Nephron progenitor cell (in vitro differentiated cells): ENCODE measurements around the gene RBM39.

Source experiments
- DNase-seq: peaks from one replicate; pipeline ENCODE4 v3.0.0; 2021
- H3K27ac Mint-ChIP-seq: 2 replicates; pipeline ENCODE4 v1.8.0; 2021; ENCODE audit warnings: mild to moderate bottlenecking, moderate library complexity, mixed read lengths
- H3K27me3 Mint-ChIP-seq: 2 replicates; pipeline ENCODE4 v1.8.0; 2021; ENCODE audit warnings: mild to moderate bottlenecking, low read depth, mixed read lengths; ENCODE audit not compliant: poor library complexity
- H3K36me3 Mint-ChIP-seq: 2 replicates; pipeline ENCODE4 v1.8.0; 2021; ENCODE audit warnings: low read depth, mixed read lengths
- H3K4me1 Mint-ChIP-seq: 2 replicates; pipeline ENCODE4 v1.8.0; 2021; ENCODE audit warnings: mixed read lengths
- H3K4me3 Mint-ChIP-seq: 2 replicates; pipeline ENCODE4 v1.8.0; 2021; ENCODE audit warnings: mild to moderate bottlenecking, moderate library complexity, mixed read lengths
- H3K9me3 Mint-ChIP-seq: 2 replicates; pipeline ENCODE4 v1.8.0; 2021; ENCODE audit warnings: mild to moderate bottlenecking, moderate library complexity, mixed read lengths
- CTCF ChIP-seq: fragments of 200-600 bp; sonication (generic); IDR thresholded peaks from 2 replicates; pipeline ENCODE4 v1.5.0; 2021; ENCODE audit warnings: antibody characterized with exemption

Gene RBM39

GRCh38 chr20:35665949-35666288, 76.1 kb downstream of the RBM39 start:
- H3K9me3 Mint-ChIP-seq: no peaks in the 10 kb centered on the region
- H3K27me3 Mint-ChIP-seq: peaks cover 6% of the 10 kb centered on the region
- H3K36me3 Mint-ChIP-seq: peaks cover 44% of the 10 kb centered on the region
- H3K4me3 Mint-ChIP-seq: no peak overlapping the region
- TF ChIP-seq CTCF: no peak
- no peak overlapping the region for H3K27ac Mint-ChIP-seq
- H3K4me1 Mint-ChIP-seq: peaks cover 42% of the 10 kb centered on the region
- DNase-seq: no peak

GRCh38 chr20:35664466-35665206, 77.4 kb downstream of the RBM39 start, which contains the start of the genes CPNE1 and RBM12:
Gene CPNE1 (minus strand): TSS chr20:35664900. CDS start chr20:35632923, 31,977 bp downstream.
Gene RBM12 (minus strand): TSS chr20:35664900. CDS start chr20:35655322, 9,578 bp downstream.
- H3K4me3 Mint-ChIP-seq: peak within 1 kb of the TSS; percentile 88
- H3K4me1 Mint-ChIP-seq: peaks cover 39% of the 10 kb centered on the region
- peaks cover 6% of the 10 kb centered on the region for H3K27me3 Mint-ChIP-seq
- no peak for TF ChIP-seq CTCF
- H3K9me3 Mint-ChIP-seq: peaks cover 8% of the 10 kb centered on the region
- H3K36me3 Mint-ChIP-seq: peaks cover 41% of the 10 kb centered on the region
- DNase-seq: peak; percentile 91
- H3K27ac Mint-ChIP-seq: peak within 1 kb of the TSS; percentile 99

- H3K27me3 Mint-ChIP-seq: peaks cover 3% of the 10 kb centered on the region
- H3K27ac Mint-ChIP-seq: peak overlapping the region; percentile 99
- TF ChIP-seq CTCF: no peak
- peak overlapping the region; percentile 88 for H3K4me3 Mint-ChIP-seq
- peaks cover 42% of the 10 kb centered on the region for H3K36me3 Mint-ChIP-seq
- DNase-seq: peak; percentile 63
- H3K9me3 Mint-ChIP-seq: peaks cover 15% of the 10 kb centered on the region
- peaks cover 47% of the 10 kb centered on the region for H3K4me1 Mint-ChIP-seq
Observed at GRCh38 chr20:35663516-35664465, 78.3 kb downstream of the RBM39 start.

GRCh38 chr20:35662551-35662950, 79.5 kb downstream of the RBM39 start:
- peaks cover 47% of the 10 kb centered on the region for H3K4me1 Mint-ChIP-seq
- H3K9me3 Mint-ChIP-seq: peaks cover 16% of the 10 kb centered on the region
- no peak for TF ChIP-seq CTCF
- DNase-seq: no peak
- H3K36me3 Mint-ChIP-seq: peaks cover 41% of the 10 kb centered on the region
- H3K27me3 Mint-ChIP-seq: peaks cover 3% of the 10 kb centered on the region
- H3K4me3 Mint-ChIP-seq: peak overlapping the region; percentile 88
- H3K27ac Mint-ChIP-seq: no peak overlapping the region

GRCh38 chr20:35661908-35662307, 80.2 kb downstream of the RBM39 start:
- Mint-ChIP-seq H3K27me3 (peaks cover 3% of the 10 kb centered on the region), H3K4me3 (peak overlapping the region; percentile 88), H3K9me3 (peaks cover 16% of the 10 kb centered on the region), H3K36me3 (peaks cover 41% of the 10 kb centered on the region), H3K27ac (peak overlapping the region; percentile 81), H3K4me1 (peaks cover 53% of the 10 kb centered on the region)
- no peak for TF ChIP-seq CTCF
- DNase-seq: no peak
